HepG2 (cell line): ENCODE data around the gene ATL2. TPM values are rescaled to one million over a fixed set of nuclear protein-coding genes. Genes with fewer than 3 reads are reported as not detected.
A peak's percentile ranks its signal among the peaks of the same experiment; 100 is the strongest.

Experiments
- AGO1 ChIP-seq: fragments of 200-400 bp; formaldehyde crosslinking; IDR thresholded peaks from 2 replicates; pipeline ENCODE4 v1.6.1; 2017; ENCODE audit warnings: mild to moderate bottlenecking, low read depth, low read length, moderate library complexity; ENCODE audit not compliant: poor library complexity, severe bottlenecking
- ATF3 ChIP-seq: sonication (generic); formaldehyde crosslinking; IDR thresholded peaks from 2 replicates; pipeline ENCODE4 v1.4.0; 2020; ENCODE audit warnings: missing genetic modification reagents
- BRD4 ChIP-seq: sonication (generic); formaldehyde crosslinking; IDR thresholded peaks from 2 replicates; pipeline ENCODE4 v1.4.0; 2020; ENCODE audit warnings: missing genetic modification reagents
- FOSL1 ChIP-seq: sonication (generic); formaldehyde crosslinking; IDR thresholded peaks from 2 replicates; pipeline ENCODE4 v1.9.0; 2021; ENCODE audit warnings: missing genetic modification reagents, borderline replicate concordance
- FOXP1 ChIP-seq, 2 experiments: fragments of 450-650 bp in 1 of 2; IDR thresholded peaks; 2 replicates each; pipeline ENCODE4 v1.6.1; 2017 to 2018; ENCODE audit warnings: antibody characterized with exemption in 1 of 2
- LBX2 ChIP-seq: sonication (generic); formaldehyde crosslinking; IDR thresholded peaks from 2 replicates; pipeline ENCODE4 v1.5.0; 2020; ENCODE audit warnings: missing genetic modification reagents, mild to moderate bottlenecking, borderline replicate concordance
- NFAT5 ChIP-seq: sonication (generic); formaldehyde crosslinking; IDR thresholded peaks from 2 replicates; pipeline ENCODE4 v1.4.0; 2020; ENCODE audit warnings: missing genetic modification reagents
- REPIN1 ChIP-seq: sonication (generic); formaldehyde crosslinking; IDR thresholded peaks from 2 replicates; pipeline ENCODE4 v1.8.0; 2022; ENCODE audit warnings: missing genetic modification reagents, low read depth, mild to moderate bottlenecking, borderline replicate concordance
- RFX5 ChIP-seq: IDR thresholded peaks from 2 replicates; pipeline ENCODE4 v1.6.1; 2011; ENCODE audit warnings: low read depth, low read length, improper control_type of control experiment
- RORA ChIP-seq: sonication (generic); formaldehyde crosslinking; IDR thresholded peaks from 2 replicates; pipeline ENCODE4 v1.5.0; 2020; ENCODE audit warnings: mild to moderate bottlenecking, missing genetic modification reagents, moderate library complexity
- ZBED4 ChIP-seq: sonication (generic); formaldehyde crosslinking; IDR thresholded peaks from 2 replicates; pipeline ENCODE4 v1.4.0; 2020; ENCODE audit warnings: missing genetic modification reagents, borderline replicate concordance
- ZBTB1 ChIP-seq: sonication (generic); formaldehyde crosslinking; IDR thresholded peaks from 2 replicates; pipeline ENCODE4 v1.4.0; 2020; ENCODE audit warnings: missing genetic modification reagents, borderline replicate concordance
- ZBTB21 ChIP-seq: sonication (generic); formaldehyde crosslinking; IDR thresholded peaks from 2 replicates; pipeline ENCODE4 v1.4.0; 2020; ENCODE audit warnings: missing genetic modification reagents
- ZNF367 ChIP-seq: sonication (generic); formaldehyde crosslinking; IDR thresholded peaks from 2 replicates; pipeline ENCODE4 v1.4.0; 2020; ENCODE audit warnings: missing genetic modification reagents, borderline replicate concordance
- ZNF615 ChIP-seq: sonication (generic); formaldehyde crosslinking; IDR thresholded peaks from 2 replicates; pipeline ENCODE4 v1.5.0; 2020; ENCODE audit warnings: mild to moderate bottlenecking, missing genetic modification reagents, borderline replicate concordance
- ZUFSP ChIP-seq: sonication (generic); formaldehyde crosslinking; IDR thresholded peaks from 2 replicates; pipeline ENCODE4 v1.9.0; 2021; ENCODE audit warnings: missing genetic modification reagents, mild to moderate bottlenecking, borderline replicate concordance
- polyA plus RNA-seq, 8 experiments: library from polyadenylated mRNA; depleted of rRNA in 3 of 8; stranded (reverse) in 7 of 8; unstranded in 1 of 8; fragments of >200 nt; fragmentation: Illumina TruSeq in 4 of 8; extraction: Trizol in 4 of 8; gene quantifications; 2 replicates each; pipeline versions ENCODE4 v1.2.1 to v1.2.3, GENCODE V29; 2011 to 2016; ENCODE audit warnings: low read depth in 4 of 8, missing spikeins in 1 of 8, mixed read lengths in 1 of 8; ENCODE audit not compliant: insufficient read depth in 1 of 8
- total RNA-seq, 5 experiments: library from RNA; depleted of rRNA; stranded (reverse); fragments of >200 nt; fragmentation: Illumina TruSeq; extraction: Trizol; gene quantifications; 2 replicates each; pipeline ENCODE4 v1.2.3, GENCODE V29; 2016; ENCODE audit warnings: low read depth in 1 of 5

Gene ATL2
- total and polyA plus RNA-seq, 2 of the 13 experiments (the other 11 are each of a cell fraction or from before 2014, with no cell fraction given): 56.5 to 119 TPM

GRCh38 chr2:38277245-38278116, 99.6 kb downstream of the ATL2 start (continued):
- no peak for TF ChIP-seq ZBED4 (CRISPR knock-in tag)
- TF ChIP-seq ZNF615 (CRISPR knock-in tag): no peak
- no peak for TF ChIP-seq NFAT5 (CRISPR knock-in tag)
- no peak for TF ChIP-seq ZBTB21 (CRISPR knock-in tag)
- TF ChIP-seq RORA (CRISPR knock-in tag): no peak
- TF ChIP-seq RFX5: no peak
- no peak for TF ChIP-seq BRD4 (CRISPR knock-in tag)
- no peak for TF ChIP-seq ATF3 (CRISPR knock-in tag)
- TF ChIP-seq ZUFSP: no peak
- no peak for TF ChIP-seq FOXP1 (IDR thresholded peaks at IDR 0.05)
- peak; percentile 38; the same call in 1 of the 2 replicates for TF ChIP-seq FOXP1 (CRISPR knock-in tag; IDR thresholded peaks at IDR 0.05)
- TF ChIP-seq ZNF367 (CRISPR knock-in tag): no peak
- no peak for TF ChIP-seq AGO1
- no peak for TF ChIP-seq LBX2 (CRISPR knock-in tag)
- TF ChIP-seq FOSL1: no peak
- no peak for TF ChIP-seq ZBTB1 (CRISPR knock-in tag)
- TF ChIP-seq REPIN1 (CRISPR knock-in tag): no peak
